OCI-LY7 (cell line): ENCODE measurements around the gene CBFA2T3.
"Not testable (repeated sequence)": the region's sequence is repeated elsewhere in the genome, so short reads cannot be mapped to it uniquely, and the experiment has no call there.

Experiments used
- EZH2phosphoT487 ChIP-seq: fragments of 200-600 bp; sonication (generic); IDR thresholded peaks from 2 replicates; pipeline ENCODE4 v1.6.1; 2018; ENCODE audit warnings: low read depth, borderline replicate concordance, mild to moderate bottlenecking, mixed run types, antibody characterized with exemption, low read length, moderate library complexity, mixed read lengths
- TF ChIP-seq, protein P1 (sequence below): fragments of 200-600 bp; sonication (generic); conservative IDR thresholded peaks from 2 replicates; pipeline ENCODE4 v1.5.1; 2014; ENCODE audit warnings: mild to moderate bottlenecking, antibody characterized with exemption, low read length, moderate library complexity, mixed read lengths

DNA sequence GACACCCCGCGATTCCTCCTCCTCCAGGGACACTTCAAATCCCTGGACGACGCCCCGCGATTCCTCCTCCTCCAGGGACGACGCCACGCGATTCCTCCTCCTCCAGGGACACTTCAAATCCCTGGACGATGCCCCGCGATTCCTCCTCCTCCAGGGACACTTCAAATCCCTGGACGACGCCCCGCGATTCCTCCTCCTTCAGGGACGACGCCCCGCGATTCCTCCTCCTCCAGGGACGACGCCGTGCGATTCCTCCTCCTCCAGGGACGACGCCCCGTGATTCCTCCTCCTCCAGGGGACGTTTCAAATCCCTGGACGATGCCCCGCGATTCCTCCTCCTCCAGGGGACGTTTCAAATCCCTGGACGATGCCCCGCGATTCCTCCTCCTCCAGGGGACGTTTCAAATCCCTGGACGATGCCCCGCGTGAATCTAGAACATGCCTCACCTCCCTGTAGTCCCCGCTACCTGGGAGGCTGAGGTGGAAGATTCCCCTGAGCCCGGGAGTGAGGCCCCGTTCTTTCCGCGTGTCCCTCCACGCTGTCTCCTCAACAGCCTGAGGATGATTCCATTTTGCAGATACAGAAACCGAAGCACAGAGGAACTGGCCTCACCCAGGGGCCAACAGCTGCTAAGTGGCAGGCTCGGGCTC, 87.2 kb downstream of the CBFA2T3 start:
- TF ChIP-seq, protein P1, sequence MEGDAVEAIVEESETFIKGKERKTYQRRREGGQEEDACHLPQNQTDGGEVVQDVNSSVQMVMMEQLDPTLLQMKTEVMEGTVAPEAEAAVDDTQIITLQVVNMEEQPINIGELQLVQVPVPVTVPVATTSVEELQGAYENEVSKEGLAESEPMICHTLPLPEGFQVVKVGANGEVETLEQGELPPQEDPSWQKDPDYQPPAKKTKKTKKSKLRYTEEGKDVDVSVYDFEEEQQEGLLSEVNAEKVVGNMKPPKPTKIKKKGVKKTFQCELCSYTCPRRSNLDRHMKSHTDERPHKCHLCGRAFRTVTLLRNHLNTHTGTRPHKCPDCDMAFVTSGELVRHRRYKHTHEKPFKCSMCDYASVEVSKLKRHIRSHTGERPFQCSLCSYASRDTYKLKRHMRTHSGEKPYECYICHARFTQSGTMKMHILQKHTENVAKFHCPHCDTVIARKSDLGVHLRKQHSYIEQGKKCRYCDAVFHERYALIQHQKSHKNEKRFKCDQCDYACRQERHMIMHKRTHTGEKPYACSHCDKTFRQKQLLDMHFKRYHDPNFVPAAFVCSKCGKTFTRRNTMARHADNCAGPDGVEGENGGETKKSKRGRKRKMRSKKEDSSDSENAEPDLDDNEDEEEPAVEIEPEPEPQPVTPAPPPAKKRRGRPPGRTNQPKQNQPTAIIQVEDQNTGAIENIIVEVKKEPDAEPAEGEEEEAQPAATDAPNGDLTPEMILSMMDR, result not testable (repeated sequence)
- TF ChIP-seq EZH2phosphoT487, result not testable (repeated sequence)
